Stomach (tissue), 9 donors: ENCODE data around the gene DIPK1B. TPM values are rescaled to one million over a fixed set of nuclear protein-coding genes. Genes with fewer than 3 reads are reported as not detected.

Experiments
- DNase-seq, 2 donors: peaks; one replicate each; pipeline versions ENCODE4 v3.0.0 to v3.0.0-alpha.2; 2013 to 2019
- H3K27ac ChIP-seq, 5 donors: fragments of 200-600 bp in 4 of 5; sonication (generic) in 4 of 5; one replicate each; pipeline ENCODE4 v1.5.1; 2013 to 2019; ENCODE audit warnings: mild to moderate bottlenecking in 1 of 5, moderate library complexity in 1 of 5
- H3K27me3 ChIP-seq, 3 donors: fragments of 200-600 bp; sonication (generic); one replicate each; pipeline ENCODE4 v1.5.1; 2017 to 2019; ENCODE audit warnings: mixed run types in 1 of 3
- H3K36me3 ChIP-seq, 4 donors: fragments of 200-600 bp; sonication (generic); 1 replicate in 3 of 4; 2 replicates in 1 of 4; pipeline ENCODE4 v1.5.1; 2016 to 2019
- H3K4me1 ChIP-seq, 4 donors: fragments of 200-600 bp; sonication (generic); one replicate each; pipeline ENCODE4 v1.5.1; 2016 to 2019
- H3K4me3 ChIP-seq, 4 donors: fragments of 200-600 bp; sonication (generic) in 3 of 4; one replicate each; pipeline ENCODE4 v1.5.1; 2016 to 2019; ENCODE audit warnings: mild to moderate bottlenecking in 1 of 4
- H3K9me3 ChIP-seq, 4 donors: fragments of 200-600 bp; sonication (generic); one replicate each; pipeline ENCODE4 v1.5.1; 2016 to 2019
- CTCF ChIP-seq, 7 experiments: fragments of 450-650 bp in 4 of 7; fragments of 200-600 bp in 3 of 7; sonication (generic) in 3 of 7; IDR thresholded peaks; one replicate each; pipeline ENCODE4 v1.5.1; 2016 to 2019; ENCODE audit warnings: antibody characterized with exemption in 7 of 7, control low read depth in 2 of 7, mild to moderate bottlenecking in 1 of 7
- EP300 ChIP-seq: sonication (generic); formaldehyde crosslinking; IDR thresholded peaks from one replicate; pipeline ENCODE4 v1.6.1; 2017; ENCODE audit warnings: antibody characterized with exemption
- POLR2A ChIP-seq, 4 donors: fragments of 450-650 bp; IDR thresholded peaks; one replicate each; pipeline ENCODE4 v1.6.1; 2016; ENCODE audit warnings: antibody characterized with exemption in 4 of 4, control low read depth in 2 of 4, mild to moderate bottlenecking in 1 of 4, moderate library complexity in 1 of 4
- POLR2AphosphoS5 ChIP-seq, 3 donors: sonication (generic); formaldehyde crosslinking; IDR thresholded peaks; one replicate each; pipeline ENCODE4 v1.6.1; 2016; ENCODE audit warnings: antibody characterized with exemption in 3 of 3
- WGBS, 5 donors: extraction: QIAGEN DNeasy Blood & Tissue Kit in 3 of 5; methylation state at CpG; one replicate each; pipeline versions ENCODE4 v1.1.5 to v1.1.7; 2013 to 2018; 5-methylcytosine and 5-hydroxymethylcytosine counted together
- intact Hi-C: fragments of 100-400 bp; cut with DNase I; formaldehyde crosslinking; loops from one replicate; pipeline ENCODE4 v1.15.1; 2023; ENCODE audit warnings: low total_unique reads
- polyA plus RNA-seq, 3 donors: library from polyadenylated mRNA; stranded (reverse); fragments of 200-250 nt; gene quantifications; one replicate each; pipeline ENCODE4 v1.2.3, GENCODE V29; 2013
- total RNA-seq, 5 donors: library from RNA; depleted of rRNA; stranded (reverse); fragments of >200 nt; gene quantifications; one replicate each; pipeline versions ENCODE4 v1.1.0 to v1.2.3, GENCODE V29; 2014 to 2016
- donor health status: healthy with polysubstance abuse.
- donor health status: Bipolar disorder and iron deficiency.
- donor health status: healthy.

Gene DIPK1B
- total and polyA plus RNA-seq, 8 donors: 0.45 to 10.4 (median 4.0) TPM; not detected in 1

- DNase-seq: no peak
- no peak overlapping the region for H3K4me3 ChIP-seq
- WGBS, 5 donors: 83 to 91% (median 84%) methylated on average over 1 to 15 of the region's 15 CpGs
- peaks cover 17 to 65% (median 53%) of the 10 kb centered on the region in 4 donors for H3K4me1 ChIP-seq
- intact Hi-C loops: no loop called here
- H3K27ac ChIP-seq: no peak overlapping the region
- H3K36me3 ChIP-seq: peaks cover 0 to 11% (median 7%) of the 10 kb centered on the region in 4 donors
- H3K9me3 ChIP-seq: no peaks in the 10 kb centered on the region
- H3K27me3 ChIP-seq: no peaks in the 10 kb centered on the region
- TF ChIP-seq CTCF (IDR thresholded peaks at IDR 0.05) (no peak), POLR2A (IDR thresholded peaks at IDR 0.05) (no peak), EP300 (no peak), POLR2AphosphoS5 (IDR thresholded peaks at IDR 0.05) (no peak)
Observed at GRCh38 chr9:136684339-136684738, 28.0 kb upstream of the DIPK1B start.

- intact Hi-C loops: no loop called here
- peak overlapping the region in 1 of 4 donors; percentile 96 for H3K4me3 ChIP-seq
- H3K4me1 ChIP-seq: peaks cover 17 to 64% (median 56%) of the 10 kb centered on the region in 4 donors
- DNase-seq: no peak
- no peaks in the 10 kb centered on the region for H3K9me3 ChIP-seq
- no peak for TF ChIP-seq EP300
- TF ChIP-seq POLR2AphosphoS5 (IDR thresholded peaks at IDR 0.05): no peak
- no peak for TF ChIP-seq POLR2A (IDR thresholded peaks at IDR 0.05)
- TF ChIP-seq CTCF (IDR thresholded peaks at IDR 0.05): no peak
- H3K27ac ChIP-seq: no peak overlapping the region
- H3K36me3 ChIP-seq: peaks cover 0 to 11% (median 7%) of the 10 kb centered on the region in 4 donors
- 76 to 84% (median 81%) methylated on average over 15 of the region's 15 CpGs for WGBS, 5 donors
- no peaks in the 10 kb centered on the region for H3K27me3 ChIP-seq
Observed at GRCh38 chr9:136684799-136685198, 27.6 kb upstream of the DIPK1B start.

- intact Hi-C loops: no loop called here
- Histone ChIP-seq H3K27me3 (no peaks in the 10 kb centered on the region), H3K4me3 (peak overlapping the region in 2 of 4 donors; percentile 72 to 96), H3K36me3 (peaks cover 0 to 11% (median 7%) of the 10 kb centered on the region in 4 donors), H3K4me1 (peaks cover 21 to 65% (median 60%) of the 10 kb centered on the region in 4 donors), H3K9me3 (no peaks in the 10 kb centered on the region), H3K27ac (peak overlapping the region in 1 of 5 donors; percentile 91)
- DNase-seq: no peak
- TF ChIP-seq CTCF (IDR thresholded peaks at IDR 0.05): no peak
- no peak for TF ChIP-seq POLR2A (IDR thresholded peaks at IDR 0.05)
- TF ChIP-seq POLR2AphosphoS5 (IDR thresholded peaks at IDR 0.05): no peak
- no peak for TF ChIP-seq EP300
- WGBS, 5 donors: 56 to 75% (median 59%) methylated on average over 5 to 7 of the region's 7 CpGs
Observed at GRCh38 chr9:136685216-136685615, 27.2 kb upstream of the DIPK1B start.

GRCh38 chr9:136685790-136686533 lies 26.4 kb upstream of the DIPK1B start:
- WGBS, 5 donors: 9 to 31% (median 21%) methylated on average over 10 to 19 of the region's 19 CpGs
- Histone ChIP-seq H3K9me3 (no peaks in the 10 kb centered on the region), H3K27ac (peak overlapping the region in 4 of 5 donors; percentile 90 to 95 (median 92)), H3K4me3 (peak overlapping the region; percentile 63 to 96 (median 78)), H3K36me3 (peaks cover 0 to 11% (median 7%) of the 10 kb centered on the region in 4 donors), H3K27me3 (no peaks in the 10 kb centered on the region), H3K4me1 (peaks cover 29 to 72% (median 67%) of the 10 kb centered on the region in 4 donors)
- intact Hi-C loops: no loop called here
- no peak for TF ChIP-seq POLR2AphosphoS5 (IDR thresholded peaks at IDR 0.05)
- no peak for TF ChIP-seq EP300
- DNase-seq: no peak

DNA sequence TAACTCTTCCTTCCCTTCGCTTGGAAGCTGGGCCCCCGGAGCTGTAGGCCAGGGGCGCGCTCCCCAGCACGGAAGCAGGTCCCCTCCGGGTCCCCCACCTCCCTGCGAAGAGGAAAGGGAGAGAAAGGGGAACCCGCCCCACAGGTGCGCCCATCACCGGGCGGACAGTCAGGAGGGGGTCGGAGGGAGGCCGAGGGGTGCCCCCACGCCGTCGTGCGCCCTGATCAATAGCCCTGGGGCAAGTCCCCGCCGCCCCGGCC lies 25.9 kb upstream of the DIPK1B start:
- H3K4me3 ChIP-seq: peak overlapping the region; percentile 63 to 96 (median 78)
- intact Hi-C loops: no loop called here
- peaks cover 0 to 11% (median 7%) of the 10 kb centered on the region in 4 donors for H3K36me3 ChIP-seq
- TF ChIP-seq CTCF (IDR thresholded peaks at IDR 0.05): no peak
- no peak for TF ChIP-seq EP300
- no peak for TF ChIP-seq POLR2AphosphoS5 (IDR thresholded peaks at IDR 0.05)
- no peak for TF ChIP-seq POLR2A (IDR thresholded peaks at IDR 0.05)
- H3K4me1 ChIP-seq: peaks cover 34 to 77% (median 72%) of the 10 kb centered on the region in 4 donors
- 0 to 4% (median 3%) methylated on average over 9 to 20 of the region's 20 CpGs for WGBS, 5 donors
- DNase-seq: no peak
- H3K27me3 ChIP-seq: no peaks in the 10 kb centered on the region
- peak overlapping the region; percentile 86 to 95 (median 91) for H3K27ac ChIP-seq
- H3K9me3 ChIP-seq: no peaks in the 10 kb centered on the region
